Naive thymus-derived CD4-positive, alpha-beta T cell (primary cell): ENCODE results near the gene IGF2R. TPM values are rescaled to one million over a fixed set of nuclear protein-coding genes. Genes with fewer than 3 reads are reported as not detected.
"Not testable (repeated sequence)": the region's sequence is repeated elsewhere in the genome, so short reads cannot be mapped to it uniquely, and the experiment has no call there.

Source experiments
- ATAC-seq: fragments of 150-1000 bp; cut with Tn5 transposase; 2 replicates; pipeline ENCODE4 v1.10.0; 2021; ENCODE audit warnings: mild to moderate bottlenecking, moderate library complexity
- CTCF ChIA-PET: fragments of 350-600 bp; sonication (Branson Sonifier 250); formaldehyde crosslinking; loops from one replicate; lab custom pipeline; 2021; ENCODE audit warnings: antibody characterized with exemption; lab: Charles Lee
- POLR2A ChIA-PET: fragments of 350-600 bp; sonication (Branson Sonifier 250); formaldehyde crosslinking; loops from one replicate; lab custom pipeline; 2021; ENCODE audit warnings: antibody characterized with exemption, inconsistent platforms; lab: Charles Lee
- DNase-seq, 9 donors: peaks; one replicate each; pipeline versions ENCODE4 v3.0.0 to v3.0.0-alpha.2; 2020 to 2022; ENCODE audit warnings: mixed read lengths in 1 of 9
- H3K27ac ChIP-seq: one replicate; pipeline ENCODE4 v1.7.0; 2013; ENCODE audit warnings: mild to moderate bottlenecking, low read depth, low read length, moderate library complexity
- H3K27me3 ChIP-seq, 2 donors: one replicate each; pipeline ENCODE4 v1.7.0; 2013; ENCODE audit warnings: low read length in 2 of 2, mild to moderate bottlenecking in 2 of 2, moderate library complexity in 2 of 2; ENCODE audit not compliant: control insufficient read depth in 2 of 2, insufficient read depth in 2 of 2
- H3K36me3 ChIP-seq, 3 experiments: 1 replicate in 2 of 3; 2 replicates in 1 of 3; pipeline ENCODE4 v1.7.0; 2013; ENCODE audit warnings: low read length in 3 of 3, mild to moderate bottlenecking in 3 of 3, moderate library complexity in 1 of 3; ENCODE audit not compliant: insufficient read depth in 3 of 3, control insufficient read depth in 2 of 3
- H3K4me1 ChIP-seq, 2 donors: one replicate each; pipeline ENCODE4 v1.7.0; 2013; ENCODE audit warnings: low read length in 2 of 2, mild to moderate bottlenecking in 2 of 2, moderate library complexity in 1 of 2; ENCODE audit not compliant: control insufficient read depth in 2 of 2, insufficient read depth in 2 of 2
- H3K4me3 ChIP-seq: 2 replicates; pipeline ENCODE4 v1.7.0; 2013; ENCODE audit warnings: mild to moderate bottlenecking, low read length
- H3K9me3 ChIP-seq, 3 experiments: 1 replicate in 2 of 3; 2 replicates in 1 of 3; pipeline ENCODE4 v1.7.0; 2013; ENCODE audit warnings: low read length in 3 of 3; ENCODE audit not compliant: control insufficient read depth in 2 of 3
- H3K27ac Mint-ChIP-seq, 9 donors: one replicate each; pipeline ENCODE4 v1.8.0; 2020 to 2022; ENCODE audit warnings: mixed read lengths in 9 of 9, mild to moderate bottlenecking in 8 of 9, moderate library complexity in 5 of 9, inconsistent platforms in 2 of 9
- H3K27me3 Mint-ChIP-seq, 5 donors: one replicate each; pipeline ENCODE4 v1.8.0; 2021 to 2022; ENCODE audit warnings: mixed read lengths in 5 of 5, mild to moderate bottlenecking in 1 of 5
- H3K36me3 Mint-ChIP-seq, 5 donors: one replicate each; pipeline ENCODE4 v1.8.0; 2020 to 2022; ENCODE audit warnings: mixed read lengths in 5 of 5, mild to moderate bottlenecking in 3 of 5, inconsistent platforms in 1 of 5
- H3K4me1 Mint-ChIP-seq, 7 donors: one replicate each; pipeline ENCODE4 v1.8.0; 2020 to 2022; ENCODE audit warnings: mixed read lengths in 7 of 7, mild to moderate bottlenecking in 3 of 7, inconsistent platforms in 1 of 7
- H3K4me3 Mint-ChIP-seq, 10 donors: one replicate each; pipeline ENCODE4 v1.8.0; 2020 to 2022; ENCODE audit warnings: mild to moderate bottlenecking in 10 of 10, mixed read lengths in 10 of 10, moderate library complexity in 6 of 10, inconsistent platforms in 2 of 10
- H3K9me3 Mint-ChIP-seq, 11 donors: one replicate each; pipeline ENCODE4 v1.8.0; 2020 to 2022; ENCODE audit warnings: mixed read lengths in 11 of 11, mild to moderate bottlenecking in 4 of 11, inconsistent platforms in 1 of 11, moderate library complexity in 1 of 11
- intact Hi-C, 2 donors: fragments of 100-400 bp; cut with micrococcal nuclease; formaldehyde crosslinking; loops; one replicate each; pipeline ENCODE4 v1.15.1; 2023
- polyA plus RNA-seq, 2 donors: library from polyadenylated mRNA; unstranded; fragments of 300-500 nt; fragmentation: Illumina TruSeq; gene quantifications; one replicate each; pipeline ENCODE4 v1.2.3, GENCODE V29; 2021
- total RNA-seq, 6 experiments: library from RNA in 5 of 6; stranded (reverse) in 5 of 6; gene quantifications; 1 replicate in 5 of 6; 2 replicates in 1 of 6; pipeline ENCODE4 v1.2.3 and lab custom pipeline; 2021 to 2026

Gene IGF2R
- total and polyA plus RNA-seq, 7 experiments from 2014 or later = 8.7 to 79.2 (median 70.4) TPM

DNA sequence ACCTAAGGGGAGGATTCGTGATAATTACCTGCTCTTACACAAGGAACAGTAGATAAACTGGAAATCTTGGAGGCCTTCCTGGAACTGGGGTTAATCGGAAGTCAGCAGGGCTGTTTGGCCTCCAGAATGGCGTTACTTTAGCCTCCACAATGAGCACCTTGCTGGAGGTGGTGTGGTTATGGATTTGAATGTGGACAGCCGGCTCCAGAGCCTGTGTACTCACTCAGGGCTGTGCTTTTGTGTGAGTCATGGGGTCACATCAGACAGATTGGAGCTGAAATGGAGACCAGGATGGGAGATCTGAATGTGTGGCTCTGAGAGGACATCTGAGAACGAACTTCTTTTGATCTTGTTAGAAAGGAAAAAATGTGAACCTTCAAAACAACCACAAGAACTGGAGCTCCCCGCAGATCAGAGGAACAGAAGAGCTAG lies 30.4 kb downstream of the IGF2R start:
- H3K27ac ChIP-seq = no peak overlapping the region
- Mint-ChIP-seq H3K4me3 (peak overlapping the region; percentile 13 to 80 (median 54)), H3K4me1 (peaks cover 45 to 70% (median 68%) of the 10 kb centered on the region in 7 donors), H3K27me3 (no peaks in the 10 kb centered on the region), H3K27ac (peak overlapping the region; percentile 8 to 86 (median 44)), H3K9me3 (peaks cover 4 to 22% (median 15%) of the 10 kb centered on the region in 11 donors), H3K36me3 (peaks cover 11 to 61% (median 57%) of the 10 kb centered on the region in 5 donors)
- ATAC-seq (peak; percentile 31), DNase-seq (peak in 3 of 9 donors; percentile 29 to 39 (median 33))
- H3K9me3 ChIP-seq = peaks cover 0 to 4% (median 0%) of the 10 kb centered on the region in 3 experiments
- intact Hi-C loops = no loop called here
- H3K4me1 ChIP-seq = peaks cover 6 to 19% of the 10 kb centered on the region in 2 donors
- no peaks in the 10 kb centered on the region for H3K27me3 ChIP-seq
- POLR2A ChIA-PET = interaction anchor here (0.9 to 1.8 kb wide), 2 partner anchors 9 to 31 kb away, joined by 3 to 9 read pairs; partner anchors contain the start of gene IGF2R
- H3K36me3 ChIP-seq = peaks cover 0 to 7% (median 0%) of the 10 kb centered on the region in 3 experiments
- CTCF ChIA-PET = interaction anchor here (0.6 kb wide), 1 partner anchor 10 kb away, joined by 3 read pairs; no protein-coding TSS in a partner anchor
- no peak overlapping the region for H3K4me3 ChIP-seq

- Histone ChIP-seq H3K4me1 (peaks cover 6 to 19% of the 10 kb centered on the region in 2 donors), H3K36me3 (peaks cover 0 to 7% (median 0%) of the 10 kb centered on the region in 3 experiments), H3K4me3 (no peak overlapping the region), H3K27ac (no peak overlapping the region), H3K27me3 (no peaks in the 10 kb centered on the region), H3K9me3 (no peaks in the 10 kb centered on the region)
- ChIA-PET POLR2A (interaction anchor here (0.9 kb wide), 1 partner anchor 10 kb away, joined by 3 read pairs; no protein-coding TSS in a partner anchor), CTCF (no interaction called here)
- intact Hi-C loops = no loop called here
- peak overlapping the region in 4 of 10 donors; percentile 24 to 74 (median 64) for H3K4me3 Mint-ChIP-seq
- H3K27ac Mint-ChIP-seq = peak overlapping the region in 2 of 9 donors; percentile 34 to 63
- H3K9me3 Mint-ChIP-seq = peaks cover 0 to 11% (median 7%) of the 10 kb centered on the region in 11 donors
- H3K36me3 Mint-ChIP-seq = peaks cover 4 to 53% (median 49%) of the 10 kb centered on the region in 5 donors
- no peak for DNase-seq
- H3K27me3 Mint-ChIP-seq = no peaks in the 10 kb centered on the region
- ATAC-seq = no peak
- H3K4me1 Mint-ChIP-seq = peaks cover 47 to 70% (median 60%) of the 10 kb centered on the region in 7 donors
Measured at GRCh38 chr6:160000280-160000704, 31.4 kb downstream of the IGF2R start.

GRCh38 chr6:160000893-160001427 lies 32.1 kb downstream of the IGF2R start:
- POLR2A ChIA-PET = interaction anchor here (0.9 kb wide), 1 partner anchor 168 kb away, joined by 3 read pairs; no protein-coding TSS in a partner anchor
- H3K36me3 Mint-ChIP-seq = peaks cover 4 to 48% (median 43%) of the 10 kb centered on the region in 5 donors

DNA sequence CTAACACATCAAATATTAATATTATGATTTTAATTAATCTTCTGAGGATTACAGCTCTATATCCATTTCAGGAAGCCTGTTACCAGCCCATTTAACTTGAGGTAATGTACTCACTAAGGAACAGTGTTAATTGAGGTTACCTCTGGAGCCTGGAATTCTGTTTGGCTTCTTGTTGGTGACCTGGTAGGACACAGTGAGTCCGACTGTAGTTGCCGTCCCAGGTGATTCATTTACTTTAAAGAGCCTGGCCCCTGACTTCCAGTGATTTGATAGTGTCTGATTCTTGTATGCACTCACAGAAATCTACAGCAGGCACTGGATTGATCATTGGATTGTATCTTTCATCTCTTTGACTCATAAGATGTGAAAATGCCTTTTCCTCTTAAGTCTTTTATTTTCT lies 34.0 kb downstream of the IGF2R start:
- intact Hi-C loops = loop anchor here in 1 of 2 donors (2.0 kb wide), 1 partner anchor 14 kb away; no protein-coding TSS in a partner anchor
- Mint-ChIP-seq H3K9me3 (peaks cover 0 to 9% (median 0%) of the 10 kb centered on the region in 11 donors), H3K27ac (no peak overlapping the region), H3K4me3 (no peak overlapping the region), H3K27me3 (no peaks in the 10 kb centered on the region), H3K4me1 (peaks cover 46 to 69% (median 59%) of the 10 kb centered on the region in 7 donors), H3K36me3 (peaks cover 6 to 45% (median 36%) of the 10 kb centered on the region in 5 donors)
- no peaks in the 10 kb centered on the region for H3K36me3 ChIP-seq
- CTCF ChIA-PET = no interaction called here
- DNase-seq = no peak
- H3K4me3 ChIP-seq = no peak overlapping the region
- no peak overlapping the region for H3K27ac ChIP-seq
- no peak for ATAC-seq
- no peaks in the 10 kb centered on the region for H3K9me3 ChIP-seq
- peaks cover 6 to 19% of the 10 kb centered on the region in 2 donors for H3K4me1 ChIP-seq
- POLR2A ChIA-PET = no interaction called here
- no peaks in the 10 kb centered on the region for H3K27me3 ChIP-seq

More at GRCh38 chr6:160000893-160001427, 32.1 kb downstream of the IGF2R start:
- H3K9me3 ChIP-seq, H3K36me3 ChIP-seq, H3K27me3 Mint-ChIP-seq, DNase-seq, H3K27ac Mint-ChIP-seq, H3K4me3 Mint-ChIP-seq, CTCF ChIA-PET, ATAC-seq, H3K27ac ChIP-seq, H3K9me3 Mint-ChIP-seq, H3K4me3 ChIP-seq, H3K27me3 ChIP-seq, intact Hi-C loops: not testable (repeated sequence)
- peaks cover 46 to 66% (median 57%) of the 10 kb centered on the region in 7 donors for H3K4me1 Mint-ChIP-seq
- H3K4me1 ChIP-seq = peaks cover 6 to 19% of the 10 kb centered on the region in 2 donors

GRCh38 chr6:160004018-160004417 lies 35.1 kb downstream of the IGF2R start:
- peak overlapping the region in 5 of 10 donors; percentile 2 to 56 (median 42) for H3K4me3 Mint-ChIP-seq
- no peaks in the 10 kb centered on the region for H3K36me3 ChIP-seq
- DNase-seq (no peak), ATAC-seq (no peak)
- intact Hi-C loops = no loop called here
- H3K4me1 Mint-ChIP-seq = peaks cover 44 to 70% (median 59%) of the 10 kb centered on the region in 7 donors
- H3K27ac Mint-ChIP-seq = peak overlapping the region in 1 of 9 donors; percentile 10
- ChIA-PET CTCF (interaction anchor here (0.5 to 0.6 kb wide), 2 partner anchors 73 to 999 kb away, joined by 3 read pairs; no protein-coding TSS in a partner anchor), POLR2A (no interaction called here)
- H3K27me3 Mint-ChIP-seq = no peaks in the 10 kb centered on the region
- H3K36me3 Mint-ChIP-seq = peaks cover 4 to 43% (median 36%) of the 10 kb centered on the region in 5 donors
- peaks cover 0 to 7% (median 0%) of the 10 kb centered on the region in 11 donors for H3K9me3 Mint-ChIP-seq
- no peaks in the 10 kb centered on the region for H3K9me3 ChIP-seq
- H3K27me3 ChIP-seq = no peaks in the 10 kb centered on the region
- peaks cover 4 to 16% of the 10 kb centered on the region in 2 donors for H3K4me1 ChIP-seq
- H3K27ac ChIP-seq = no peak overlapping the region
- H3K4me3 ChIP-seq = no peak overlapping the region

DNA sequence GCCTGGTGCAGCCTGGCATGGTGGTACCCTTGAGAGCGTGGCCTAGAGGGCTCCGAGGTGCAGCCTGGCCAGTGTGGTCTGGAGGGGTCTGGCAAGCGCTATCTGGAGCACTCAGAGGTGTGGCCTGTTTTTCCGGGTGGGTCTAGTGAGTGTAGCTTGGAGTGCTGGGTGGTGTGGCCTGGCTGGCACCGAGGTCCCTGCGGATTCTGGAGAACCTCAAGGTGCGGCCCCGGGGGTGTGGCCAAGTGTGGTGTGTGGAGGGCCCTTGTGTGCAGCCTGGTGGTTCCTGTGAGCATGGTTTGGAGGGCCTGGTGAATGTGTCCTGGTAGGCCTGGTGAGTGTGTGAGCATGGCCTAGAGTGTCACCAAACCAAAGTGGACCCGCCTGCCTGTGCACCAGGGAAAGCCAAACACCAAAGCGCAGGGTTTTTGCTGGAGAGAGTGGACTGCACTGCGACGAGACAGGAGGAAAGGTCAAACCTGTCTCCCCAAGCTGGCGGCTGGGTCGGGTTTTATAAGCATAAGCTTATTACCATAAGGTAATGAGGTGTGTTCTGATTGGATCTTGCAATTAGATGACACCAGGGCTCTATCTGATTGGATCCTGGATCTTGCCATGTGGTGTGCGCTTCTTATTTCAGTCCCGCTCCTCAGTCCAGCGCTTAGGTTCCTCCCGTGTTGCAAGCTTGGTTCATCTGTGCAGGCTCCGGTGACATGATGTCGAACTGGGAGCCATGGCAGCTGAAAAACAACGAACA lies 35.7 kb downstream of the IGF2R start:
- Mint-ChIP-seq H3K9me3 (peaks cover 0 to 6% (median 0%) of the 10 kb centered on the region in 11 donors), H3K4me3 (peak overlapping the region in 3 of 10 donors; percentile 16 to 41 (median 16)), H3K27ac (no peak overlapping the region), H3K36me3 (peaks cover 3 to 37% (median 36%) of the 10 kb centered on the region in 5 donors), H3K27me3 (no peaks in the 10 kb centered on the region), H3K4me1 (peaks cover 39 to 70% (median 58%) of the 10 kb centered on the region in 7 donors)
- Histone ChIP-seq H3K4me1 (peaks cover 0 to 10% of the 10 kb centered on the region in 2 donors), H3K27ac (no peak overlapping the region), H3K9me3 (no peaks in the 10 kb centered on the region), H3K4me3 (no peak overlapping the region), H3K27me3 (no peaks in the 10 kb centered on the region), H3K36me3 (no peaks in the 10 kb centered on the region)
- CTCF ChIA-PET = interaction anchor here (0.5 kb wide), 1 partner anchor 21 kb away, joined by 3 read pairs; no protein-coding TSS in a partner anchor
- intact Hi-C loops = no loop called here
- no peak for ATAC-seq
- no peak for DNase-seq
- POLR2A ChIA-PET = no interaction called here
